ENCODE data around the gene AGMO.

AGMO gene

GRCh38 chr7:15397159-15397550 lies 164.7 kb downstream of the AGMO start:
- DNase-seq (ENCODE audit: low read depth) = no peak

- no peak for DNase-seq (ENCODE audit: low read depth)
Observed at GRCh38 chr7:15396210-15397158, 165.3 kb downstream of the AGMO start.

- no peak for DNase-seq (ENCODE audit: low read depth)
Observed at GRCh38 chr7:15389073-15389472, 172.7 kb downstream of the AGMO start.

GRCh38 chr7:15378494-15379145 lies 183.2 kb downstream of the AGMO start:
- DNase-seq (ENCODE audit: low read depth) = no peak

GRCh38 chr7:15376600-15376999 lies 185.2 kb downstream of the AGMO start:
- DNase-seq (ENCODE audit: low read depth) = no peak

- DNase-seq (ENCODE audit: low read depth) = no peak
Observed at GRCh38 chr7:15370441-15370840, 191.4 kb downstream of the AGMO start.

- no peak for DNase-seq (ENCODE audit: low read depth)
Observed at GRCh38 chr7:15368653-15369052, 193.2 kb downstream of the AGMO start.

GRCh38 chr7:15367897-15368296 lies 193.9 kb downstream of the AGMO start:
- DNase-seq (ENCODE audit: low read depth) = no peak

GRCh38 chr7:15358112-15358511 lies 203.7 kb downstream of the AGMO start:
- no peak for DNase-seq (ENCODE audit: low read depth)

- DNase-seq (ENCODE audit: low read depth) = no peak
Observed at GRCh38 chr7:15352421-15353206, 209.2 kb downstream of the AGMO start.

GRCh38 chr7:15345216-15345615 lies 216.6 kb downstream of the AGMO start:
- no peak for DNase-seq (ENCODE audit: low read depth)

GRCh38 chr7:15341817-15342216 lies 220.0 kb downstream of the AGMO start:
- no peak for DNase-seq (ENCODE audit: low read depth)

GRCh38 chr7:15336146-15336545 lies 225.7 kb downstream of the AGMO start:
- DNase-seq (ENCODE audit: low read depth) = no peak

GRCh38 chr7:15335390-15335789 lies 226.4 kb downstream of the AGMO start:
- no peak for DNase-seq (ENCODE audit: low read depth)

GRCh38 chr7:15334536-15335263 lies 227.1 kb downstream of the AGMO start:
- DNase-seq (ENCODE audit: low read depth) = no peak

- no peak for DNase-seq (ENCODE audit: low read depth)
Observed at GRCh38 chr7:15332956-15333355, 228.9 kb downstream of the AGMO start.

- DNase-seq (ENCODE audit: low read depth) = no peak
Observed at GRCh38 chr7:15330943-15331342, 230.9 kb downstream of the AGMO start.

- DNase-seq (ENCODE audit: low read depth) = no peak
Observed at GRCh38 chr7:15327001-15327400, 234.8 kb downstream of the AGMO start.

- DNase-seq (ENCODE audit: low read depth) = no peak
Observed at GRCh38 chr7:15326044-15326644, 235.7 kb downstream of the AGMO start.

- no peak for DNase-seq (ENCODE audit: low read depth)
Observed at GRCh38 chr7:15323550-15323949, 238.3 kb downstream of the AGMO start.

GRCh38 chr7:15317215-15317614 lies 244.6 kb downstream of the AGMO start:
- no peak for DNase-seq (ENCODE audit: low read depth)

Measured in stimulated activated CD8-positive, alpha-beta memory T cell treated with anti-CD3 and anti-CD28 coated beads, Interleukin-15, amount 100 ng/mL, for 24 hours (primary cell).